Measurements from ENCODE around the gene TBC1D5.
"Not testable (repeated sequence)": the region's sequence is repeated elsewhere in the genome, so short reads cannot be mapped to it uniquely, and the experiment has no call there.

The TBC1D5 gene

DNA sequence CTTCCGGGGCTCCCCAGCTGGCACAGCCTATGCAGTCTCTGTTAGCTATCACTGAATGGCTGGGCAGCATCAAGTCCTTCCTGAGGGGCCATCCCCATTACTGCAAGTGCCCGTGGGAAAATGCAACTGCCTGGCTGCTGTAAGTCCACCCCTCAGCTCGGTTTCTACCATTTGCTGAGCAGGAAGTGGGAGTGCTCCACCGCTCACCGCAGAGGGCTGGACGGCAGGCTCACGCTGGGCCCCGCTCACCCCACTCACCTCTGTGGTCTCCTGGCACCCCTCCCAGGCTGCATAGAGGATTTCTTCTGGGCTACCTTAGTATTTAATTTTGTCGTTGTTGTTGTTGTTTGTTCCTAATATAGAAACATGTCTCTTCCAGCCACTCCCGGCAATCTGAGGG, 587.5 kb downstream of the TBC1D5 start:
- no peak for DNase-seq

DNA sequence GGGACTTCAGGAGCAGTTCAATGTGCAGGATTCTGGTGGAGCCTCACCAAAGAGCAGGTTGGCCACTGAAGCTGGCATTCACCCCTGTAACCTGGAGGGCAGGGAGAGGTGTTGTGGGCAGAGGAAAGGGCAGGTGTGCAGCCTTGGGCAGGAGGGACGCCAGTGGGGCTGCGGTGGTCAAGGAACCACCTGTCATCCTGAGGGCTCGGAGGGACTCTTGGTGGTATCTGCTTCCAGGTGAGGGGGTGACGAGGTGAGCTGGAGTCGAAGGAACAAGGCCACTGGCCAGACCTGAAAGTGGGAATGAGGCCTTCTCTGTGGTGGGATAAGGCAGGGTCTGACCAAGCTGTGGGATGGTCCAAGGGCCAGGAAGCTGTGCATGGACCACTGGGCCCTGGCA, 588.2 kb downstream of the TBC1D5 start:
- no peak for DNase-seq

DNA sequence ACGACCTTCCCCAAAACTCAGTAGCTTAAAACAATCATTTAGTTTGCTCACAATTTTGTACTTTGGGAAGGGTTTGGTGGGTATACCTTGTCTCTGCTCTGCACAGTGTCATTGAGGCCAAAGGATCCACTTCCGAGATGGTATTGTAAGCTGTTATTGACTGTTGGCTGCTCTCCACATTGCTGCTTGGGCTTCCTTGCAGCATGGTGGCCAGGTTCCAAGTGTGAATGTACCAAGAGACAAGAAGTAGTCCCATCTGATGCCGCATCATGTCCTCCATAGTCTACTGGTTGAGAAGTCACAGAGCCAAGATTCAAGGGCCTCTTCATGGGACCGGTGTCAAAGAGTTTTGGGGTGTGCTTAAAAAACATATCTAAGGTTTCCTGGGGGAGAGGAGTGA, 589.2 kb downstream of the TBC1D5 start:
- no peak for DNase-seq

DNA sequence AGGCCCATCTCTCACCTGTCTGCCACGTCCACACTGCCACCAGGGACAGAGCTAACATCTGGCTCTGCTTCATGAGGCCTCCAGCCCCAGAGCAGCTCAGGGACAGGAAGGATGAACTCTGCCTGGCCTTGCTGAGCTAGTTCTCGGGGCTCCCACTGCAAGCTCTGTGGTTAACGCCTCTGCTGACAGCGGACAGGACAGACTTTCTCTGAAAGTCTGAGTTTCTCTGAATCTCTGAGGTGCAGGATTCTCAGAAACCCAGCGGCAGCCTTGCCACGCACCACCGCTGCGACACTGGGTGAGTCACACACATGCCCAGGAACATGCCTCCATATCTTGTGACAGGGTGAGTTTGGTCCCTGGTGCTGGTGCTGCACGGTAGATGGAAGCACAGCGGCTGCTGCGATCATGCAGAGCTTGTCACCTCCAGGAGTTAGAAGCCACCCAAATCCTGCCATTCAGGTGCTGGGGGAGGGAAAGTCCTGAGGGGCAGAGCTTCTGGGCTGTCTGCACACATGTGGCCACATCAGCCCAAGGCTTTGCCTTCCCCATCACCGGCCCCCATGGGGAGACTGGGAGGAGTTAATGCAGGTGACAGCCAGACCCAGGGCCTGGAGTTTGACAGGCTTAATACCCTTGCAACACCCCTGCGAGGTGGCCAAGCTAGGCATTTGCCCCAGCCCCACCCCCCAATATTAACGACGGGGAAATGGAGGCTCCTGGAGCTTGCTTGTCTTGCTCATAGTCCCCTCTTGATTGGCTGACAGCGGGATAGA, 590.6 kb downstream of the TBC1D5 start:
- peak; percentile 54 to 98 (median 60) for DNase-seq

DNA sequence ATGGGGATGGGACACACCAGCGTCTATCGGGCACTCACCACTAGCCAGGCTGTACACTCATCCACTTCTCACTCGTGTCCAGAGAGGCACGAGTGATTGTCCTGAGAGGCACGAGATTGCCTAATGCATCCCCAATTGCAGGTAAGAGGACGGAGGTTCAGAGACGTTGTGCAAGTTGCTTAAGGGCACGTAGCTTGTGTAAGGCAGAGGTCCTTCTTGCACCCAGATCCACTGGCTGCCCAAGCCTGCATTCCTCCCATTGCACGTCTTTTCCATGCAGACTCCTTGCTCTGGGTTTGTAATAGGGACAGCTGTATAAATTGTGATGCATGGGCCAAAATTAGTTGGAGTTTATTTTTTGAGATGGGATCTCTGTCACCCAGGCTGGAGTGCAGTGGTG, 593.4 kb downstream of the TBC1D5 start:
- DNase-seq, result no peak

DNA sequence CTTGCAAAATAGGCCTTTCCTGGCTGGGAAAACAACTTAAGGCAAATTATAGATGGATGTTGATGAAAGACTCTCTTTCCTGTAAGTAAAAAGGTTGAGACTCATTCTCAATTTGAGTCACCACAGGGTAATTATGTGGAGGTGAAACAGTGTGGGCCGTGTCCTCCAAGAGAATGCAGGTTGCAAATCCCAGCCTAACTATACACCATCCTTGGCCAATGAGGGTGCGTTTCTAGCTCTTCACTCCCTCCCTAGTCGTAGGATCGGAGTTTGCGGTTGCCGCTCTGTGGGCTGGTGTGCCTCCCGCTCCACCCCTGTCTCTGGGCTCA, 597.8 kb downstream of the TBC1D5 start:
- peak in 1 of 5 donors; percentile 53 for DNase-seq

DNA sequence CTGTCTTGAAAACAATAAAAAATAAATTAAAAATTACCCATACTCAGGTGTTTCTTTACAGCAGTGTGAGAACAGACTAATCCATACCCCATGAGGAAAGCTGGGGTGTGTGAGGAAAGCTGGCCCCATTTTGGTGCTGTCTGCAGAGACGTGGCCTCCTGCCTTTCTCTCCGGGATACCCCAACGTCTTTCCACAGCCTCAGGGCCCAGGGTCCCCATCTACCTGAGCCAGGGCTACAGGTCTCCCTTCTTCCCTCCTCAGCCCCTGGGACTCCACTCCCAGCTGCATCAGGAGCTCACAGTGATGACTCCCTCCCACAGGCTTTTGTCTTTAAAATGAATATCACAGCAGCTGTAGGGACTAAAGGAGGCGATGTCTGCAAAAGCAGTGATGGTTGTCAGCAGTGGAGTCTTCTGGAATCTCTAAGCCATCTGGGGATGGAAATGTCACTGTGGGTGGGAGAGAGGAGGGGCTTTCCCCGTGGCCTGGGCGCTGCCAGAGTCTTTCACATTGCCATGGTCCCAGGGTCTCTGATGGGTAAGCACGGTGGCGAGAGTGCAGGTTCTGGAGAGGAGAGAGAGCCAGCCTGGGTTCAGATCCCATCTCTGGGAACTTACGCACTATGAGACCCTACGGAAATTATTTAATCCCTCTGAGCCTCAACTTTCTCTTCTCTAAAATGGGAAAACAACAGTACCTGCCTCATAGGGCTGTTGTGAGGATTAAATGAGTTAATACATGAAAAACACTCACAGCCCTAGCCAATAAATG, 598.4 kb downstream of the TBC1D5 start:
- no peak for DNase-seq

DNA sequence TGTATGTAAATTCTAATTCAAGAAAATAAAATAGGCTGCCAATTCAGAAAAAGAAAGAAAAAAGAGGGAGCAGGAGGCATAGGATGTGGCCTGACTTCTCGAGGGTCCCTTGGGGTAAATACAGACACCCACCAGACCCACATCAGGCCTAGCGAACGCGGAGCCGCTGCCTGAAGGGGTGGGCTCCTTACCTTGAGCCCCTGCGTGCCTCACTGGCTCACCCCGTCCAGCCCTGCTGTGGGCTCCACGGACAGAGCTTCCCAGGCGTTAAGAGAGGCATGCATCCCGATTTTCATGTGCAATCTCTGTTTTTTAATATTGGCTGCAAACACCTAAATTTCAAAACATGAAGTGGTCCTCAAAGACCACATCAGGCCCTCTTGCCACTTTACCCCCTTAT, 599.9 kb downstream of the TBC1D5 start:
- DNase-seq, result no peak

DNA sequence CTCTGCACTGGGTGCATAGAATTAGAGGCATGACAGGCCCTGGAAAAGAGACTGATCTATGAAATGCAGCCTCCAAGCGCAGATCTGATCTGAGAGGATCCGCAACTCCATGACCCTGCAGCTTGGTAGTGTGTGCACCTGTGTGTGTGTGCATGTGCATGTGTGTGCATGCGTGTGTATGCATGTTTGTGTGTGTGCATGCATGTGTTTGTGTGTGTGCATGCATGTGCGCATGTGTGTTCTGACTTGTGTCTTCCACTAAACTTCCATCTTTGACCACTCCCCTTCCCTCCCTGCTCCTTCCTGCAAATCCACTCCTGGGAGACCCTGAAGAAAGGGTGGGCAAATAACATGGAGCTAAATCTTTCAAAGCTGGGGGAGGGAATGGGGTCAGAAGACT, 600.7 kb downstream of the TBC1D5 start:
- no peak for DNase-seq

DNA sequence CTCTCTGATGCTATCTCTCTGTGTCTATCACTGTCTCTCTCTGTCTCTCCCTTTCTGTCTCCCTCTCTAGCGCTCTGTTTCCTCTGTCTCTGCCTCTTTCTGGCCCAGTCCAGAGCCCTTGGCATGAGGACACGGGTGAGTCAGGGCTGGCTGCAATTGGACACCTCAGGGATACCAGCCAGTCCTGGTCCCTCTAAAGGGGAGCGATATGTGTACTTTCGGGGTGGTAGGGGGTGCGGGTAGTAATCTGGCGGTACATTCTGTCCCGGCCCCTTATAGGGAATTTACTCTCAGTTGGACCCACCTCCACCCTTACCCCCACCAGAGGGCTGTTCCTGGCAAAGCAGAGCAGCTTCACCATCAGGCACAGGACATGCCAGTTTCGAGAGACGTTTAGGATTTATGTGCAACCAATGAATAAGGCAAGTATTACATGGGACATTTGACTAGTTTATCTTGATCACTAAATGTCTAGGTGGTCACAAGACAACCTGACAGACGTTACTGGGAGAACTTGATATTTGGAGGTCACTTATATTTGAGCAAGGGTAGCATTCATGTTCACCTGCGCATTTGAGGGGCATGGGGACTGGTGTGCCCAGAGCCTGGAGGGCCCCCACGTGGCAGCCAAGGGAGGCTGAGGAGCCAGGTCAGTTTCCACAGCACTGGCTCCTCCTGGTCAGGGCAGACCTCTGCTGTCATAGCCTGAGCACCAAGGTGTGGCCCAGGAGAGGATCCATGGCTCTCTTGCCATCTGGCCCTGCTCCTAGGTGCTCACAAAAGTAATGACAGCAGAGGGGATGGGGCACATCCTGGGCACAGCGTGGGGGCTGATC, 601.5 kb downstream of the TBC1D5 start:
- no peak for DNase-seq

DNA sequence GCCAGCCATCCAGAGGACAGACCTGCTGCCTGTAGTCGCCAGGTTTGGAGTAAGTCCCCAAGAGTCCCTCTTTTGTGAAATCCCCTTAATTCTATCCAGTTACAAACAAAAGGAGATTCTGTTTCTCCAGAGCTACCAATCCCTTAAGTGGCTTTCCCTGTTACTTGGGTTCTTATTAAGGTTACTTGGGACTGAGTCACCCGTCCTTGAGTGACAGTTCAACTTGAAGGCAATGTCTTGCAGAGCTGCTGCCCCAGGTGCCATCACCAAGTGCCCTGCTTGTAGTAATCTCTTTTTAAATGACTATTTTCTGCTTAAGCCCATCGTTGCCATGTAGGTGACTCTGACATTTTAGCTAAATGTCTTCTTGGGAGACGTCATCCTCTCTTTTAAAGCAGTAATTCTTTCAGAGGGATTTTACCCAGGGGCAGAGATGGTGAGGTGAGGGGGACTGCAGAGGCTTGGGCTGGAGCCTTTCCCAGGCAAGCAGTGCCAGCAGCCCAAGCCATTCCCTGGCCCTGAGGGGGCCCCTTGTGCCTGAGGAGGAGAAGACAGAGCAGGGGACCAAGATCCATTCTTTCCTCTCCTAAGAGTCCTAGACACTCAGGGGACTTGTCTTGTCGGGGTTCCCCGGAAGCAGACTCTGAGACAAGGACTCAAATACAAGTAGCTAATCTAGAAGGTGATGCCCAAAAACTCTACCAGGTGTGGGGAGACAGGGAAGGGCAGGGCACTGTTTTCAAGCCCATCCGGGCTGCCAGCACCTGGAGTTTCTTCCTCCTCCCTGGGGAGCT, 604.0 kb downstream of the TBC1D5 start:
- DNase-seq, result no peak

DNA sequence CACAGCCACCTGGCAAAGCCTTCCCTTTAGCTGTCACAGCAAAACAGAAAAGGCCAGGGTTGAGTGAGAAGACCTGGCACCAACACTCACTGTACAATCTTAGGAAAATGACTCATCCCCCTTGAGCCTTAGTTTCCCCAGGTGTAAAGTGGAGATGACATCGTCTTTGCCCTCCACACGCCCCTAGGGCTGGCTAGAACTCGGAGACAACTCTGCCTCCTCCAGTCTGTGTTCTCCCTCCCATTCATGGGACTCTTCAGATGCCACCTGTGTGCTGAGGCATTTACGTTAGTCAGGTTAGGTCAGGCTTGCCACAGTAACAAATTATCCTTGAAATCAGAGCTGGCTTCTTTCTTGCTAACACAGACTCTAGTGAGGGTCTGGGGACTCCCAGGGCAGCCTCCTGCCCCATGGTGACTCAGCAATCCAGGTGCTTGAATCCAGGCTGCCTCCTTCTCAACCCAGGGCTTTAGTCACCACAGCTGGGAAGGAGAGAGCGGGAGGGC, 605.1 kb downstream of the TBC1D5 start:
- DNase-seq, result no peak

DNA sequence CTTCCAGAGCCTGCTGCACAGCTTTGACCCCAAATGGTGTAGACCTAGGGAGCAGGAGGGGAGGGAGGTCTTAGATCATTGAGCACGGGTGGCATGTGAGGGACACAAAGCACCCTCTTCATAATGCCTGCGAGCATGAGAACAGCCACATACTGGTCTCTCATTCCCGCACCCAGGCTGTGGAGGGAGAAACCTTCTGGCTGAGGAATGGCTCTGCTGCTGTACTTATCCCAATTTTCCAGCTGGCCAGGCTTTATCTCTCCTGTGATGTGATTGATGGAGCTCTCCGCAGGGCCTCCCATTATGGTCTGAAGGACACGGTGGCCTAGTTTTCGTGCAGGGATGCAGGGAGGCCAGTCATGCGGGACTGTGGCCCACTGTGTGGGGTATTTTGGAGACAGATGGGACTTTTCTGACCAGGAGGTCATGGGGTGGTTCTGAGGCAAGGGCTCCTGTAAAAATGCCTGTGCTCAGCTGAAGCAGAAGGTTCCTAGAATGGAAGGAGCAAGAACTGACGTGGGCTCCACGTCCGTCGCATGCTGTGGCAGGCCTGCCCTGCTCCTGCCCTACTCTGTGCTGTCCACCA, 606.2 kb downstream of the TBC1D5 start:
- no peak for DNase-seq

DNA sequence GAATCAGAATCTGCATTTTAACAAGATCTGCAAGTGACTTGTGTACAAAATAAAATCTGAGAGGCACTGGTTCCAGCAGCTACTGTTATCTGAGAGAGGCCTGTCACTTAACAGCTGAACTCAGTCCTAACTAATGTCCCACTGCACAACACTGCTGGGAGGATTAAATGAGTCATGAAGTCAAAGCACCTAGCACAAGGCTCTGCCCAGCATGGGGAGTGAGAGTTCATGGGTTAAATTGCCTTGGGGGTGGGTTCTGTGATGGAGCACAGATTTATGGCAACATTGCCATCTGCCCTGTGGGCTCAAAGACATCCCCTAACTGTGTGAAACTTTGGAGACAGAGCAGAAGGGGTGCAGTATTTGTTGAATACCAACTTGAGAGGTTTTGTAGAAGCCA, 606.7 kb downstream of the TBC1D5 start:
- no peak for DNase-seq

DNA sequence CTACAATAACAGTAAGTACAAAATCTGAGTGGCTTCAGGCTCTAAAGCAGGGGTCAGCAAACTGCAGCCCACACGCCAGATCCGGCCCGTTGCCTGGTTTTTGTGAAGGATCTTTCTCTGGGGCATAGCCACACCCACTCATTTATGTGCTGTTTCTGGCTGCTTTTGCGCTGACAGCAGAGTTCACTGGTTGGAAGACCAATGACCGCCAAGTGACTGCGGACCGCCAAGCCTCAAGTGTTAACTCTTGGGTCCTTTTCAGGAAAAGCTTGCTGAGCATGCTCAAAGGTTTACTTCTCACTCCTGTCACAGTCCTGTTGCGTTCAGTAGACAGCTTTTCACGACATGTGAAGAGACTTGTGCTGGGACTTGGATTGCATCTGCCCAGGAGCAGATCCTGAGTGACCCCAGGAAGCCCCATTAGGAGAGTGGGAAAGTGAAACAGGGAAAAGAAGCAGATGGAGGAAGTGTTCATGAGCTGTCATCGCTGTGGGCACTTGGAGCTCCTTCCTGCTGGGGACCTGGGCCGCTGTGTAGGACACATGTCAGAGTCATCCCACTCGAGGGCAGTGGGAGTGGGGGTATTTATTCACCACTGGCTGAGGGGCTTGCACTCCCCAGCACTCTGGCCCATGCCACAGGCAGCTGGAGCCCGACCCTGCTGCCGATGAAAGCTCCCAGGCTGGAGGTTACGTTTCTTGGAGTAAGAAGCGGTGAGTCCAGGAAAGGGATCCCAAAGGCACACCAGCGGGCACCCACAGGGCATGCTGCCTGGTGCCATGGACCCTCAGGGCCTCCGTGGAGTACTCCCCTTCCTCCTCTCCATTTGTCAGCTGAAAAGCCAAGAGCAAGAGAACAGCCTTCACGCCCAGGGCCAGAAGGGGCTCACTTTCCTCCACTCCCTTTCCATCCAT, 608.5 kb downstream of the TBC1D5 start:
- no peak for DNase-seq

DNA sequence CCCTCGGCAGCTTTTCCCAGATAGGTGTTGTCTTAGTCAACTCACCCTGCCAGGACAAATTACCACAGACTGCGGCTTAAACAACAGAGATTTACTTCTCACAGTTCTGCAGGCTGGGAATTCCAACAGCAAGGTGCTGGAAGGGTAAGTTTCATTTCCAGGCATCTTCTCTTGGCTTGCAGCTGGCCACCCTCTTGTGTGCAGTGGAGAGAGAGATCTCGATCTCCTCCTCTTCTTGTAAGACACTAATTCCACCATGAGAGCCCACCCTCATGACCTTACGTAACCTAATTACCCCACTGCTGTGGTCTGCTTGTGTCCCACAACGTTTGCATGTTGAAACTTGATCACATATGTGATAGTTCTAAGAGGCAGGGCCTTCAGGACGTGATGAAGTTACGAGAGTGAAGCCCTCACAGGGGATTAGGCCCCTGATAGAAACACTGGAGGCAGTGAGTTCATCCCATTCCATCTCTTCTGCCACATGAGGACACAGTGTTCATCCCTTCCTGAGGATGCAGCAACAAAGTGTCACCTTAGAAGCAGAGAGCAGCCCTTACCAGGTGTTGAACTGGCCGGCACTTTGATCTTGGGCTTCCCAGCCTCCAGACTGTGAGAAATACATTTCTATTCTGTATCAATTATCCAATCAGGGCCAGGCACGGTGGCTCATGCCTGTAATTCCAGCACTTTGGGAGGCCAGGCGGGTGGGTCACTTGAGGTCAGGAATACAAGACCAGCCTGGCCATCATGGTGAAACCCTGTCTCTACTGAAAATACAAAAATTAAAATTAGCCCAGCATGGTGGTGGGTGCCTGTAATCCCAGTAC, 609.9 kb downstream of the TBC1D5 start:
- DNase-seq, result no peak

DNA sequence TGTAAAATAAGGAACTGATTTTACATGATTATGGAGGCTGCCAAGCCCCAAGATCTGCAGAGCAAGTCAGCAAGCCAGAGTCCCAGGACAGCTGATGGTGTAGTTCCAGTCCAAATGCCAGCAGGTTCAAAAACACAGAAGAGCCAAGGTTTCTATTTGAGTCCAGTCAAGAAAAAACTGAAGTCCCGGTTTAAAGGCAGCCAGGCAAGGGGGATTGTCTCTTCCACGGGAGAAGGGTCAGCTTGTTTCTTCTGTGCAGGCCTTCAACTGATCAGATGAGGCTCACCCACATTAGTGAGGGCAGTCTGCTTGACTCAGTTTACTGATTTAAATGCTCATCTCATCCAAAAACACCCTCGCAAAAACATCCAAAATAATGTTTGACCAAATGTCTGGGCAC, 611.5 kb downstream of the TBC1D5 start:
- no peak for DNase-seq

DNA sequence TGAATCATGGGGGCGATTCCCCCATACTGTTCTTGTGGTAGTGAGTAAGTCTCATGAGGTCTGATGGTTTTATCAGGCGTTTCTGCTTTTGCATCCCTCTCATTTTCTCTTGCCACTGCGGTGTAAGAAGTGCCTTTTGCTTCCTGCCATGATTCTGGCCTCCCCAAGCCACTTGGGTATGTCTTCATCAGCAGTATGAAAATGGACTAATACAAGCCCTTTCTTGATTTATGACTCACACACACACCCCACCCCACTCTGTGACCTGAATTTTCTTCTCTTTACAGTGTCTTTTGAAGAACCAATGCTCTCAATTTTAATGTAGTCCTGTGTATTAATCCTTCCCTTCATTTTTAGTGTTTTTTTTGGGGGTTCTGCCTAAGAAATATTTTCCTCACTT, 612.9 kb downstream of the TBC1D5 start:
- DNase-seq, result no peak

DNA sequence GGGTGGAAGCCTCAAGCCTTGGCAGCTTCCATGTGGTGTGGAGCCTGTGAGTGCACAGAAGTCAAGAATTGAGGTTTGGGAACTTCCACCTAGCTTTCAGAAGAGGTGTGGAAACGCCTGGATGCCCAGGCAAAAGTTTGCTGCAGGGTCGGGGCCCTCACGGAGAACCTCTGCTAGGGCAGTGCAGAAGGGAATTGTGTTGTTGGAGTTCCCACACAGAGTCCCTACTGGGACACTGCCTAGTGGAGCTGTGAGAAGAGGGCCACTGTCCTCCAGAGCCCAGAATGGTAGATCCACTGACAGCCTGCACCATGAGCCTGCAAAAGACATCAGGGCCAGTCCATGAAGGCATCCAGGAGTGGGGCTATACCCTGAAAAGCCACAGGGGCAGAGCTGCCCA, 613.8 kb downstream of the TBC1D5 start:
- not testable (repeated sequence) for DNase-seq

Data from T-helper 1 cell (primary cell).